K562 (cell line): Measurements from ENCODE around the gene CCDC195. TPM values are rescaled to one million over a fixed set of nuclear protein-coding genes. Genes with fewer than 3 reads are reported as not detected.

Source experiments
- ATAC-seq: fragments of 200-7000 bp; cut with Tn5 transposase; 3 replicates; pipeline ENCODE4 v1.9.1; 2020; ENCODE audit warnings: moderate library complexity
- BruUV-seq: library from RNA; stranded (reverse); fragments of 400-500 nt; replicated peaks from 2 replicates; lab custom pipeline; 2021; lab: Mats Ljungman, UMichigan
- CTCF ChIA-PET: fragments of 300-600 bp; formaldehyde crosslinking; extraction: SDS; loops from one replicate; lab custom pipeline; 2021; ENCODE audit warnings: low intra/inter-chr PET ratio; lab: Yijun Ruan, JAX
- POLR2A ChIA-PET: fragments of 300-600, 350-650 bp; sonication (Branson Sonifier 250); formaldehyde crosslinking; extraction: SDS; loops from one replicate; lab custom pipeline; 2021; ENCODE audit warnings: antibody characterized with exemption, inconsistent platforms; lab: Yijun Ruan, JAX
- DNase-seq, 4 experiments: peaks; one replicate each; pipeline versions ENCODE4 v3.0.0 to v3.0.0-alpha.2; 2011 to 2018; ENCODE audit warnings: low spot score in 3 of 4, mixed read lengths in 3 of 4; ENCODE audit errors: extremely low read depth in 1 of 4
- FAIRE-seq: peaks from 2 replicates; lab custom pipeline; 2011; peaks lifted over from hg19 to GRCh38; lab: Jason Lieb, UNC
- H2AFZ ChIP-seq: 2 replicates; pipeline ENCODE4 v1.6.0; 2011; ENCODE audit warnings: low read depth, low read length, control low read depth, inconsistent platforms
- H3K27ac ChIP-seq: fragments of 200-600 bp; 3 replicates; pipeline ENCODE4 v1.8.0; 2011; ENCODE audit warnings: low read depth, mild to moderate bottlenecking, control low read depth, inconsistent platforms, low read length, moderate library complexity, mixed read lengths; ENCODE audit errors: extremely low read depth
- H3K27me3 ChIP-seq, 2 experiments: fragments of 300-600 bp in 1 of 2; 2 replicates in 1 of 2; 3 replicates in 1 of 2; pipeline versions ENCODE4 v1.6.0 to v1.8.0; 2011; ENCODE audit warnings: inconsistent platforms in 2 of 2, low read length in 2 of 2, mild to moderate bottlenecking in 1 of 2, mixed read lengths in 1 of 2, moderate library complexity in 1 of 2; ENCODE audit not compliant: control insufficient read depth in 2 of 2, insufficient read depth in 2 of 2
- H3K36me3 ChIP-seq: fragments of 300-600 bp; 3 replicates; pipeline ENCODE4 v1.8.0; 2011; ENCODE audit warnings: mild to moderate bottlenecking, low read length, inconsistent platforms; ENCODE audit not compliant: control insufficient read depth, insufficient read depth
- H3K4me1 ChIP-seq, 2 experiments: fragments of 200-600 bp in 1 of 2; replicated peaks in 1 of 2; 2 replicates in 1 of 2; 3 replicates in 1 of 2; pipeline versions ENCODE4 v1.5.1 to v1.8.0; 2011; ENCODE audit warnings: inconsistent platforms in 2 of 2, low read length in 2 of 2, mild to moderate bottlenecking in 1 of 2, mixed read lengths in 1 of 2, moderate library complexity in 1 of 2; ENCODE audit not compliant: control insufficient read depth in 2 of 2, insufficient read depth in 2 of 2
- H3K4me2 ChIP-seq: 2 replicates; pipeline ENCODE4 v1.6.1; 2011; ENCODE audit warnings: low read length, control low read depth, inconsistent platforms, mixed read lengths; ENCODE audit not compliant: insufficient read depth
- H3K4me3 ChIP-seq: fragments of 200-600 bp; sonication (generic), shearing (Covaris generic); 2 replicates; pipeline ENCODE4 v1.5.1; 2016; ENCODE audit warnings: control low read depth, inconsistent platforms
- H3K79me2 ChIP-seq: fragments of 200-600 bp; 3 replicates; pipeline ENCODE4 v1.8.0; 2011; ENCODE audit warnings: low read length, inconsistent platforms; ENCODE audit not compliant: control insufficient read depth, insufficient read depth
- H3K9ac ChIP-seq, 2 experiments: 2 replicates each; pipeline versions ENCODE4 v1.6.0 to v1.6.1; 2011; ENCODE audit warnings: low read depth in 2 of 2, low read length in 2 of 2, control low read depth in 1 of 2, inconsistent platforms in 1 of 2, mild to moderate bottlenecking in 1 of 2, mixed read lengths in 1 of 2; ENCODE audit not compliant: insufficient read depth in 1 of 2
- H3K9me1 ChIP-seq: one replicate; pipeline ENCODE4 v1.6.0; 2011; ENCODE audit warnings: inconsistent platforms, mild to moderate bottlenecking, low read length, moderate library complexity; ENCODE audit not compliant: control insufficient read depth, insufficient read depth
- H3K9me3 ChIP-seq: replicated peaks from 2 replicates; pipeline ENCODE4 v1.5.1; 2011; ENCODE audit warnings: low read depth, low read length, inconsistent platforms; ENCODE audit not compliant: control insufficient read depth, insufficient read depth
- H4K20me1 ChIP-seq: replicated peaks from 2 replicates; pipeline ENCODE4 v1.6.1; 2011; ENCODE audit warnings: low read length, inconsistent platforms, mixed read lengths; ENCODE audit not compliant: control insufficient read depth, insufficient read depth
- ARID4B ChIP-seq: sonication (generic); formaldehyde crosslinking; IDR thresholded peaks from 2 replicates; pipeline ENCODE4 v1.8.0; 2022; ENCODE audit warnings: mild to moderate bottlenecking, missing genetic modification reagents
- ARNT ChIP-seq, 2 experiments: fragments of 450-650 bp; IDR thresholded peaks; 2 replicates each; pipeline ENCODE4 v1.6.1; 2016; ENCODE audit warnings: mild to moderate bottlenecking in 1 of 2
- BCL6 ChIP-seq: fragments of 250-450 bp; sonication (Bioruptor Pico); IDR thresholded peaks from 2 replicates; pipeline ENCODE4 v1.4.0; 2020
- CHD2 ChIP-seq: IDR thresholded peaks from 2 replicates; pipeline ENCODE4 v1.6.1; 2011; ENCODE audit warnings: low read depth, low read length
- CREB1 ChIP-seq, 2 experiments: sonication (generic) in 1 of 2; formaldehyde crosslinking in 1 of 2; IDR thresholded peaks; 2 replicates each; pipeline versions ENCODE4 v1.6.1 to v1.8.0; 2012 to 2022; ENCODE audit warnings: inconsistent platforms in 1 of 2, mild to moderate bottlenecking in 1 of 2, missing genetic modification reagents in 1 of 2, moderate library complexity in 1 of 2
- E2F3 ChIP-seq: fragments of 250-450 bp; sonication (Bioruptor Pico); IDR thresholded peaks from 2 replicates; pipeline ENCODE4 v1.4.0; 2020; ENCODE audit warnings: mild to moderate bottlenecking
- HOXB6 ChIP-seq: fragments of 250-450 bp; sonication (Bioruptor Pico); IDR thresholded peaks from 2 replicates; pipeline ENCODE4 v1.5.1; 2022; ENCODE audit warnings: mild to moderate bottlenecking, borderline replicate concordance
- ID3 ChIP-seq, 2 experiments: fragments of 250-450 bp in 1 of 2; fragments of 450-650 bp in 1 of 2; sonication (Bioruptor Pico) in 1 of 2; IDR thresholded peaks; 2 replicates each; pipeline versions ENCODE4 v1.6.1 to v1.8.0; 2016 to 2021; ENCODE audit warnings: mild to moderate bottlenecking in 2 of 2, moderate library complexity in 2 of 2, missing compliant biosample characterization in 1 of 2, missing genetic modification characterization in 1 of 2
- KDM1A ChIP-seq, 2 experiments: fragments of 450-650 bp; IDR thresholded peaks; 2 replicates each; pipeline ENCODE4 v1.6.1; 2016; ENCODE audit warnings: mild to moderate bottlenecking in 2 of 2
- NR2C1 ChIP-seq, 2 experiments: fragments of 450-650 bp; IDR thresholded peaks; 2 replicates each; pipeline ENCODE4 v1.6.1; 2017; ENCODE audit warnings: mild to moderate bottlenecking in 2 of 2, antibody characterized with exemption in 1 of 2, inconsistent platforms in 1 of 2, missing compliant biosample characterization in 1 of 2, missing genetic modification characterization in 1 of 2
- XRCC5 ChIP-seq: fragments of 200-400 bp; formaldehyde crosslinking; IDR thresholded peaks from 2 replicates; pipeline ENCODE4 v1.6.1; 2017; ENCODE audit warnings: low read depth, mild to moderate bottlenecking, low read length
- ZBED1 ChIP-seq: IDR thresholded peaks from 2 replicates; pipeline ENCODE4 v1.6.1; 2014
- ZC3H4 ChIP-seq: sonication (generic); formaldehyde crosslinking; IDR thresholded peaks from 2 replicates; pipeline ENCODE4 v1.9.0; 2021; ENCODE audit warnings: missing genetic modification reagents, borderline replicate concordance
- ZNF354B ChIP-seq: fragments of 250-450 bp; sonication (Bioruptor Pico); IDR thresholded peaks from 2 replicates; pipeline ENCODE4 v1.4.0; 2020
- ZNF512 ChIP-seq: IDR thresholded peaks from 2 replicates; pipeline ENCODE4 v1.6.1; 2016; ENCODE audit warnings: missing genetic modification characterization, missing compliant biosample characterization
- WGBS: fragments of 100-300 bp; shearing (Covaris generic); methylation state at CpG from one replicate; pipeline ENCODE4 v1.1.6; 2016; ENCODE audit warnings: low coverage, mixed read lengths; ENCODE audit not compliant: insufficient coverage; ENCODE audit errors: missing lambda C conversion rate; 5-methylcytosine and 5-hydroxymethylcytosine counted together
- in situ Hi-C: fragments of 300-500 bp; cut with MboI; formaldehyde crosslinking; loops from 4 replicates; pipeline ENCODE4 v1.15.0; 2018; ENCODE audit warnings: inconsistent platforms, mixed read lengths
- intact Hi-C: fragments of 100-400 bp; cut with micrococcal nuclease; formaldehyde crosslinking; loops from 2 replicates; pipeline ENCODE4 v1.14.2; 2022
- polyA plus RNA-seq, 8 experiments: library from polyadenylated mRNA; depleted of rRNA in 4 of 8; stranded (reverse) in 5 of 8; unstranded in 3 of 8; fragments of >200 nt; fragmentation: Nextera tagmentation in 2 of 8; fragmentation: Illumina TruSeq in 1 of 8; extraction: Ambion mirVana in 2 of 8; extraction: Trizol in 1 of 8; gene quantifications; 2 replicates each; pipeline versions ENCODE4 v1.2.1 to v1.2.3, GENCODE V29; 2011 to 2014; ENCODE audit warnings: inconsistent platforms in 1 of 8, missing spikeins in 1 of 8
- total RNA-seq, 7 experiments: library from RNA; depleted of rRNA in 6 of 7; stranded (reverse); fragments of >200 nt in 6 of 7; fragmentation: Illumina TruSeq in 2 of 7; extraction: Trizol in 2 of 7; gene quantifications; 2 replicates each; pipeline versions ENCODE4 v1.2.1 to v1.2.3, GENCODE V29; 2011 to 2021; ENCODE audit warnings: low replicate concordance in 1 of 7
- TF ChIP-seq, protein P1 (sequence below), 2 experiments: fragments of 450-650 bp in 1 of 2; sonication (generic) in 1 of 2; formaldehyde crosslinking in 1 of 2; IDR thresholded peaks in 1 of 2; conservative IDR thresholded peaks in 1 of 2; 2 replicates each; pipeline versions ENCODE4 v1.6.1 to v1.8.1; 2016 to 2023; ENCODE audit warnings: mild to moderate bottlenecking in 2 of 2, moderate library complexity in 2 of 2, inconsistent platforms in 1 of 2, missing genetic modification reagents in 1 of 2

The CCDC195 gene
- total and polyA plus RNA-seq, 9 of the 15 experiments (the other 6 are each of a cell fraction or from before 2014, with no cell fraction given): not detected

DNA sequence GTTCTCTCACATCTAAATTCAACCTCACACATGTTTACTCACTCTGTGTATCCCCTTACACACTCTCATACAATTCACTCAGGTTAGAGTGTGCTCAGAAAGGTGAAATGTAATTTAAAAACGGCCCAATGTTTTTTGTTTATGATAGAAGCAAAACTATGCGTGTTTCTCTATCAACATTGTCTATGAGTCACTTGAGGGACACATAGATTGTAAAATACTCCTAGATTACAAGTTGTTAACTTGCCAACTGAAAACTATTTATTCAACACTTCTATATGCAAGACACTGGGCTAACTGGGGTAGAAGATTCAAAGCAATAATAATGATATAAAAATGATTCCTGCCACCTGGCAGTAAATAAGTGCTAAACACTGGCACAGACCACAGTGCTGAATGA is 24.6 kb downstream of the CCDC195 start:
- no peak for ATAC-seq
- no peak for DNase-seq
- no TSS peak for BruUV-seq
- H3K4me1 ChIP-seq: no peaks in the 10 kb centered on the region
- no peaks in the 10 kb centered on the region for H3K36me3 ChIP-seq
- no peak overlapping the region for H3K9ac ChIP-seq
- H3K9me1 ChIP-seq: no peaks in the 10 kb centered on the region
- H3K4me2 ChIP-seq: no peak overlapping the region
- FAIRE-seq: no peak
- ChIA-PET POLR2A (no interaction called here), CTCF (no interaction called here)
- H3K9me3 ChIP-seq: no peaks in the 10 kb centered on the region
- 6% methylated on average over 2 of the region's 2 CpGs for WGBS
- H2AFZ ChIP-seq: no peak overlapping the region
- H3K79me2 ChIP-seq: no peaks in the 10 kb centered on the region
- H4K20me1 ChIP-seq: no peaks in the 10 kb centered on the region
- no peak overlapping the region for H3K27ac ChIP-seq
- no peak overlapping the region for H3K4me3 ChIP-seq
- in situ Hi-C loops (no loop called here), intact Hi-C loops (no loop called here)
- H3K27me3 ChIP-seq: no peaks in the 10 kb centered on the region
- TF ChIP-seq ZNF512 (tag): no peak
- no peak for TF ChIP-seq XRCC5
- TF ChIP-seq, protein P1, sequence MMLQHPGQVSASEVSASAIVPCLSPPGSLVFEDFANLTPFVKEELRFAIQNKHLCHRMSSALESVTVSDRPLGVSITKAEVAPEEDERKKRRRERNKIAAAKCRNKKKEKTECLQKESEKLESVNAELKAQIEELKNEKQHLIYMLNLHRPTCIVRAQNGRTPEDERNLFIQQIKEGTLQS (IDR thresholded peaks at IDR 0.05): no peak
- TF ChIP-seq, protein P1 (CRISPR knock-in tag; conservative IDR thresholded peaks at IDR 0.05): no peak
- no peak for TF ChIP-seq KDM1A (IDR thresholded peaks at IDR 0.05)
- TF ChIP-seq ARID4B (CRISPR knock-in tag): no peak
- TF ChIP-seq ARNT (IDR thresholded peaks at IDR 0.05): no peak
- no peak for TF ChIP-seq CHD2
- no peak for TF ChIP-seq HOXB6 (CRISPR knock-in tag)
- no peak for TF ChIP-seq ID3 (CRISPR knock-in tag; IDR thresholded peaks at IDR 0.05)
- TF ChIP-seq ID3 (tag; IDR thresholded peaks at IDR 0.05): no peak
- TF ChIP-seq CREB1 (IDR thresholded peaks at IDR 0.05): no peak
- no peak for TF ChIP-seq CREB1 (CRISPR knock-in tag; IDR thresholded peaks at IDR 0.05)
- no peak for TF ChIP-seq E2F3 (CRISPR knock-in tag)
- no peak for TF ChIP-seq NR2C1 (IDR thresholded peaks at IDR 0.05)
- no peak for TF ChIP-seq NR2C1 (tag; IDR thresholded peaks at IDR 0.05)
- TF ChIP-seq ZNF354B: no peak
- TF ChIP-seq ZC3H4 (CRISPR knock-in tag): no peak
- no peak for TF ChIP-seq BCL6 (CRISPR knock-in tag)
- TF ChIP-seq ZBED1: no peak
